HG03571 (cell line): ENCODE results near the gene MTCH2.
A peak's percentile ranks its signal among the peaks of the same experiment; 100 is the strongest.

ENCODE experiments used
- ATAC-seq: cut with Tn5 transposase; IDR thresholded peaks from one replicate; pipeline ENCODE4 v1.9.1; 2021; ENCODE audit not compliant: unreplicated experiment

Gene MTCH2

GRCh38 chr11:47591764-47592163, 50.6 kb downstream of the MTCH2 start:
- ATAC-seq, result no peak

- no peak for ATAC-seq
These were observed 52.1 kb downstream of the MTCH2 start for GRCh38 chr11:47589977-47590861.

DNA sequence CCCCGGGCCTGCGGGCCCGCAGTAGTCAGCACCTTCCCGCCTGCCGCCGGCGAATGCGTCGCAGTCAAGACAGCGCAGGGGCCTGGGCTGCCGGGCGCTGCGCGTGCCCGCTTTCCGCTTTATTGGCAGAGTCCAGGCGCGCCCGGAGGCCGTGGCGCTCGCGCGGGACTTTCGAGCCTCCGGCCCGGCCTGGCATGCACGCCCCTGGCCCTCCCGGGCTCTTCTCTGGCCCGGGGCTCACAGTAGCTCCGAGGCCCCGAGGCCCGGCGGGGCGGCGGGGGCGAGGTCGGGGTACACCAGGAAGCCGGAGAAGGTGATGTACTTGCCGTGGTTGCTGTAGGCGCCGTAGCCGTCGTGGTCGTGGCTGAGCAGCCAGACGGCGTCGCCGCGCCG, 52.8 kb downstream of the MTCH2 start:
- no peak for ATAC-seq

DNA sequence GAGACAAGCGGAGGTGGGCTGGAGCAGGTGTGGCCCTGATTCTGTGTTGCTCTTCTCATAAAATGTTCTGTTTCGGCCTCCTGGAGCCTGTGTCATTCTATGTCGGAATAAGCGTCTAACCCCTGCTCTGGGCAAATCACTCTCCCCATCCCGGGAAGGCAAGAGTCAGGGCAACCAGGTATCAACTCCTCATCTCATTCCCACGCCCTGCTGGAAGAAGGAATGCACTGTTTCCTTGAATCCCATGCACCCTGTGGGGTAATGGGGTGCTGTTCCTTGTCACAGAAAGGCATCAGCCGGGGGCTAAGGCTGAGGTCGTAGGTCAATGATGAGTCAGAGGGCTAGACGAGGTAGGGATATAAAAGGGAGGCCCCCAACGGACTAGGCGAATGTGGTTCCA, 53.2 kb downstream of the MTCH2 start:
- ATAC-seq, result no peak

- ATAC-seq, result no peak
These were observed 54.5 kb downstream of the MTCH2 start for GRCh38 chr11:47587723-47588326.

GRCh38 chr11:47587039-47587716, 55.2 kb downstream of the MTCH2 start:
- no peak for ATAC-seq

DNA sequence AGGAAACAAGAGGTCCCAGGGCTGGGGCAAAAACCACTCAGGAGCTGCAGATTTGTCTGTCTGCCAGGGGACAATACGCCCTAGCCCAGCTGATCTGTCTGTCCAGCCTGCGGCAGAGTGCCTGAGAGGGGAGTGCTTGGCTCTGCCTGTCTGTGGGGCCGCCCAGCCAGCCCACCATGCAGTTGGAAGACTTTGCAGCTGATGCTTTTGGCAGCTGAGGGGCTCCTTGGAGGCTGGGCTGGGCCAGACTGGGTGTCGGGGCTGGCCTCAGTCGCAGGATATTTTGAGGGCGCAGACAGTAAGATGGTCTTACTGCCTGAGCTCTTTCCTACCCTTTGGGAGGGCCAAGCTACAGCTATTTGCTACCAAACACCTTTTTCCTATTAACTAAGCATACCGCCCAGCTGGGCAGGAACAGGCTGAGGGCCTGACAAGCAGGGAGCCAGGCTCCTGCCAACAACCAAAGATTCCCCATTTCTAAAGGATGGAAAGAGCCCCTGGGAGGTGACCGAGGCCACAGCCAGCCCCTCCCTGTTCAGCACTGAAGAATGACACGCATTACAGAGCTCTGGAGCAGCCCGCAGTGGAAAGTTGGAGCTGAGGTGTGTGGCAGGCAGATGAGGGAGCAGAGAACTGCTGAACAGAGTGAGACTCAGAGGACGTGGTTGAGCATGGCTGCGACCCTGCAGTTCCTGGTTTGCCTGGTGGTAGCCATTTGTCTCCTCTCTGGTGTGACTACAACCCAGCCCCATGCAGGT, 56.1 kb downstream of the MTCH2 start, which contains the start of gene FAM180B:
TSS of gene FAM180B (plus strand) at position 581 of the 758 bp plus-strand sequence. CDS start at position 672, 91 bp downstream.
- ATAC-seq, result no peak

DNA sequence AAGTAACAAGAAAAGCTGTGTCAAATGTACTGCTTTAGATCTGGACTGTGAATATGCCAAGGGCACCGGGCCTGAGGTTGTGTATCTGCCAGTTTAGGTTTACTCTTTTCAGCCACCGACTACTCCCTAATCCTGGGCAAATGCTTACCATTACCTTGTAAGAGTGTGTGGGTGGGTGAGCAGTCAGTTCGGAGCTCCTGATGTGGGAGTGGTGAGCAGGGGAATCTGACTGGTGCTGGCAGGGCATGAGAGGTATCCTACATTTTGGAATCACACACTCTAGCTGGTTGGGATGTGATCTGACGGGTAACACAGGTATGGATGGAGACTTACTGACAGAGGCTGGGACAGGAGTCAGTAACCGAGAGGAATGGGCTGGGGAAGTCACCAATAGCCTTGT, 58.5 kb downstream of the MTCH2 start:
- ATAC-seq, result no peak

DNA sequence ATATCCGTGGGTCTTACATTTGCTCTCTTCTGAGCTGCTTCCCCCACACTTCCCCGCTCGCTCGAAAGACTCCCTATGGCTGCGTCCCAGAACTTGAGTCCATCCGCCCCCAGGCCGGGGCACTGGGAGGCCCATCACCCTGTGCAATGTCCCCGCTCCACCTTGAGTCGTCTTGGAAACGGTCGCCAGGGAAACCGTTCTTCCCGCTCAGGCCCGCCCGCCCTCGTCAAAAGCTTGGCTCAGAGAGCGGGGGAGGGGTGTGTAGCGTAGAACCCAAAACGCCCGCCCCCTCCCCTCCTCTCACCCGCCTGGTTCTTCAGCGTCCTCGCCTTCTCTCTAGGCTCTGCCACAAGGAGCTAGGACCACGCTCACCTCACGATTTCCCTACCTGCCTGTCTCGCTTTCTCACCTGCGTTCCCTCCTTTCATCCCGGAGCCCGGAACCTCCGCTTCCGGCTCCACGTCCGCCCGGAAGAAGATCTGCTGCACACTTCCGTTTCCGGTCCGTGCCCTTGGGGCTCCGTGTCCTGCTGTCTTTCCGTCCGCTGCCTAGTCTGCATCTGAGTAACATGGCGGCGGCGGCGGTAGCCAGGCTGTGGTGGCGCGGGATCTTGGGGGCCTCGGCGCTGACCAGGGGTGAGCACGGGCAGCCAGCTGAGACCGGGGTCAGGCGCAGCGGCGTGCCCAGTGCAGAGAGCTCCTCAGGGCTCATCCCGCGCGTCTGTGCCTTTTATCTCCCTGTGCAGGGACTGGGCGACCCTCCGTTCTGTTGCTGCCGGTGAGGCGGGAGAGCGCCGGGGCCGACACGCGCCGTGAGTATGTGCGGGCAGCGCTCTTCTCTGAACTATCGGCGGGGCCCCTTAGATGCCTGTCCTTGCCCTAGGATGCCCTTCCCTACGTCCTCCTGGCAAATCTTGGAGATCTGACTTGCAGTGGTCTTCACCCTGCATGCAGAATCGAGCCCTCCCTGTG, 63.5 kb downstream of the MTCH2 start, which contains the start of the genes KBTBD4 and NDUFS3:
TSS of gene KBTBD4 (minus strand) at position 447 of the 971 bp plus-strand sequence. CDS start at position 428, 19 bp downstream.
TSS of gene NDUFS3 (plus strand) at position 551 of the 971 bp plus-strand sequence. CDS start at position 569, 18 bp downstream.
- peak; percentile 80 for ATAC-seq

- ATAC-seq, result no peak
These were observed 64.8 kb downstream of the MTCH2 start for GRCh38 chr11:47577460-47578041.

GRCh38 chr11:47573321-47573720, 69.0 kb downstream of the MTCH2 start:
- no peak for ATAC-seq

DNA sequence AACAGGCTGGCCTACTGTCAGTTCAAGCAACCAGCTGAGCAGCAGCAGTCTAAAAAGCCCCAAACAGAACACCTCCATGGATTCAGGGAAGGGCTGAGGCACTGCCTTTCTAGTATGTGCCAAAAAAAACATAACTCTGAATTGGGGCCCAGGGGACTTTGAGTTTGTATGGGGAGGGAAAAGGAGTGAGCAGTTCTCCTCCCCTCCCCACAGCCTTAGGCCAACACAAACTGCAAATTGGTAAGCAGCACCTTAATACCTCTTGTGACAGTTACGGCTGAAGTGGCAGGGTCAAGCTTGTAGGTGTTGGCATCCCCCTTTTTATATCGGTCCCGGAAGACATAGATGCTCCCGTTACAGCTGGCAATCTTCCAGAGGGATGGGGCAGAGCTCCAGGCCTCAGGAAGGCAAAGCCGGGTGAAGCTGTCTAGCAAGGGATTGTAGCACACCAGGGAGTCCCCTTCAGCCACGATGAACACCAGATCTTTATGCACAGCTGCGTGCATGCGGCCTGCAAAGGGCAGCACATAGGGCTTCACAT, 69.6 kb downstream of the MTCH2 start:
- no peak for ATAC-seq

DNA sequence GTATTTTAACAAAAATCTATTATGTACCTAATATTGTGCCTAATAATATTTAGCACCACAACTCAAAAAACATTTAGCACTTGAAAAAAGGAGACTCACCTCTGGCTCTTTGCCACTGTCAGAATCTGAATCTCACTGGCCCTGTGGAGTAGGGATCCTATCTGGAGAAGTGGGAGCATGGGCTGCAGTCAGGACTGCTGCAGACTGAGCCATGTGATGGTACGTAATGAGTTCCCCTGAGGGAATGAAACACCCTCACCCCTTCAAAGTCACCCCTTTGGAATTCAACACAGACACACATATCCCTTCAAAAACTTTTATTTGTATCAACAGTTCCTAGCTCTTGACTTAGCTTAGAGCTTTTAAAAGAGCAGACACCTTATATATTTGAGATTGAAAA, 70.5 kb downstream of the MTCH2 start:
- ATAC-seq, result no peak

GRCh38 chr11:47571357-47571729, 71.0 kb downstream of the MTCH2 start:
- ATAC-seq, result no peak

GRCh38 chr11:47570651-47571356, 71.6 kb downstream of the MTCH2 start:
- no peak for ATAC-seq

- ATAC-seq, result no peak
These were observed 72.7 kb downstream of the MTCH2 start for GRCh38 chr11:47569646-47570045.
